ENCODE measurements around the gene CREBZF.

DNA sequence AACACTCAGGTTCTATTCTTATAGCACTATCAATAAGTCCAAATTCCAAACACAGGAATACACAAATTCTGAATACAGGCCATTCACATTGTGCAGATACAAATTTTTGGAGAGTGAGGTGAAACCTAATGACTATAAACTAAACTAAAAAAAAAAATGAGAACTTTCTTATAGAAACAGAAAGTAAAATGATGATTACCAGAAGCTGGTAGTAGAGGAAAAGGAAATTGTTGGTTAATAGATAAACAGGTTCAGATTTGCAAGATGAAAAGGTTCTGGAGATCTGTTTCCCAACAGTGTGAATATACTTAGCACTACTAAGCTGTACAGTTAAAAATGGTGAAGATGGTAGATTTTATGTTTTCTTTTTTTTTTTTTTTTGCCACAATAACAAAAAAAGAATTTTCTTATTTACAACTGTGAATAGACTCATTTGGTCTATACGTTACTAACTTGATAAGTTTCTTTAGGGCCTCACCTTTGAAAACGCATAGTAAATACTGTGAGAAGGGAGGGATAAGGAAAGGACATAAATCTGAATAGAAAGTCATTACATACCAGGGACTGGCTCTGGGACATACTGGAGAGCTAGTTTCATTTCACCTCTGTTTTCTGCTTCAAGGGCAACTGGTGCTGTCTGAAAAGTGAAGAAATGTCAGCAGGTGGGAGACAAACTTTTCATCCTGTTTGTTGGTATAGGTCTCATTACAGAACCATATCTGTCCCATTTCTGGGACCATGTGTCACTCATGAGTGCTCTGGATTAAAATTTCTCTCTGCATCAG lies 35.2 kb upstream of the CREBZF start:
- TF ChIP-seq, protein P1, sequence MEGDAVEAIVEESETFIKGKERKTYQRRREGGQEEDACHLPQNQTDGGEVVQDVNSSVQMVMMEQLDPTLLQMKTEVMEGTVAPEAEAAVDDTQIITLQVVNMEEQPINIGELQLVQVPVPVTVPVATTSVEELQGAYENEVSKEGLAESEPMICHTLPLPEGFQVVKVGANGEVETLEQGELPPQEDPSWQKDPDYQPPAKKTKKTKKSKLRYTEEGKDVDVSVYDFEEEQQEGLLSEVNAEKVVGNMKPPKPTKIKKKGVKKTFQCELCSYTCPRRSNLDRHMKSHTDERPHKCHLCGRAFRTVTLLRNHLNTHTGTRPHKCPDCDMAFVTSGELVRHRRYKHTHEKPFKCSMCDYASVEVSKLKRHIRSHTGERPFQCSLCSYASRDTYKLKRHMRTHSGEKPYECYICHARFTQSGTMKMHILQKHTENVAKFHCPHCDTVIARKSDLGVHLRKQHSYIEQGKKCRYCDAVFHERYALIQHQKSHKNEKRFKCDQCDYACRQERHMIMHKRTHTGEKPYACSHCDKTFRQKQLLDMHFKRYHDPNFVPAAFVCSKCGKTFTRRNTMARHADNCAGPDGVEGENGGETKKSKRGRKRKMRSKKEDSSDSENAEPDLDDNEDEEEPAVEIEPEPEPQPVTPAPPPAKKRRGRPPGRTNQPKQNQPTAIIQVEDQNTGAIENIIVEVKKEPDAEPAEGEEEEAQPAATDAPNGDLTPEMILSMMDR (IDR thresholded peaks at IDR 0.05; ENCODE audit: low read depth, low read length) = no peak
- TF ChIP-seq, protein P2, sequence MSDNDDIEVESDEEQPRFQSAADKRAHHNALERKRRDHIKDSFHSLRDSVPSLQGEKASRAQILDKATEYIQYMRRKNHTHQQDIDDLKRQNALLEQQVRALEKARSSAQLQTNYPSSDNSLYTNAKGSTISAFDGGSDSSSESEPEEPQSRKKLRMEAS (IDR thresholded peaks at IDR 0.05; ENCODE audit: low read depth, low read length) = no peak
- TF ChIP-seq POLR2A (IDR thresholded peaks at IDR 0.05; ENCODE audit: extremely low read depth, insufficient read length) = no peak
- TF ChIP-seq MYC (IDR thresholded peaks at IDR 0.05; ENCODE audit: low read depth, low read length) = no peak

All from NB4 (cell line).